A549 (cell line): ENCODE measurements around the gene GTPBP3. TPM values are rescaled to one million over a fixed set of nuclear protein-coding genes. Genes with fewer than 3 reads are reported as not detected.

Experiments
- ATAC-seq, 2 experiments: fragments of 200-7000 bp in 1 of 2; fragments of >200 bp in 1 of 2; cut with Nextera tagmentation in 1 of 2; cut with Tn5 transposase in 1 of 2; 3 replicates each; pipeline versions ENCODE4 v1.8.0 to v1.9.1; 2018 to 2020; ENCODE audit warnings: mild to moderate bottlenecking in 1 of 2, moderate library complexity in 1 of 2
- CTCF ChIA-PET: fragments of 300-600 bp; sonication (Branson Sonifier 250); formaldehyde crosslinking; extraction: SDS; loops from one replicate; lab custom pipeline; 2021; ENCODE audit warnings: antibody characterized with exemption, inconsistent platforms; lab: Yijun Ruan, JAX
- POLR2A ChIA-PET: fragments of 350-600 bp; formaldehyde crosslinking; extraction: SDS; loops from one replicate; lab custom pipeline; 2021; ENCODE audit warnings: antibody characterized with exemption, inconsistent platforms; lab: Yijun Ruan, JAX
- DNase-seq, 2 experiments: peaks; one replicate each; pipeline versions ENCODE4 v3.0.0 to v3.0.0-alpha.2; 2011 to 2016; ENCODE audit warnings: low read depth in 1 of 2, low spot score in 1 of 2
- FAIRE-seq: peaks from 2 replicates; lab custom pipeline; 2011; peaks lifted over from hg19 to GRCh38; lab: Jason Lieb, UNC
- H3K27ac ChIP-seq, 2 experiments: fragments of >200 bp; sonication (Bioruptor Twin); formaldehyde crosslinking; 3 replicates each; pipeline ENCODE4 v1.5.1; 2016 to 2017
- H3K4me1 ChIP-seq: fragments of >200 bp; sonication (Bioruptor Twin); formaldehyde crosslinking; 3 replicates; pipeline ENCODE4 v1.6.1; 2016
- H3K4me2 ChIP-seq: fragments of >200 bp; sonication (Bioruptor Twin); formaldehyde crosslinking; 3 replicates; pipeline ENCODE4 v1.6.1; 2016
- H3K4me3 ChIP-seq: fragments of >200 bp; sonication (Bioruptor Twin); formaldehyde crosslinking; 3 replicates; pipeline ENCODE4 v1.5.1; 2016
- H3K9me3 ChIP-seq: fragments of >200 bp; sonication (Bioruptor Twin); formaldehyde crosslinking; 3 replicates; pipeline ENCODE4 v1.6.1; 2016
- CBX2 ChIP-seq: fragments of 200-600 bp; sonication (generic); IDR thresholded peaks from 2 replicates; pipeline ENCODE4 v1.6.1; 2016; ENCODE audit warnings: low read depth, mild to moderate bottlenecking, borderline replicate concordance
- CBX8 ChIP-seq: fragments of 200-600 bp; sonication (generic); IDR thresholded peaks from 2 replicates; pipeline ENCODE4 v1.6.1; 2016
- CEBPB ChIP-seq, 2 experiments: fragments of >200 bp in 1 of 2; sonication (Bioruptor Twin) in 1 of 2; formaldehyde crosslinking in 1 of 2; IDR thresholded peaks; 2 replicates each; pipeline ENCODE4 v1.6.1; 2012 to 2016
- CHD2 ChIP-seq: fragments of 150-350 bp; IDR thresholded peaks from 2 replicates; pipeline ENCODE4 v1.6.1; 2014; ENCODE audit warnings: low read length; ENCODE audit not compliant: partially characterized antibody
- CHD4 ChIP-seq: fragments of 200-600 bp; sonication (generic); IDR thresholded peaks from 2 replicates; pipeline ENCODE4 v1.6.1; 2016; ENCODE audit warnings: antibody characterized with exemption, mild to moderate bottlenecking, borderline replicate concordance
- EHF ChIP-seq: fragments of 250-450 bp; sonication (Bioruptor Pico); IDR thresholded peaks from 2 replicates; pipeline ENCODE4 v1.5.0; 2020; ENCODE audit warnings: mild to moderate bottlenecking
- EP300 ChIP-seq, 2 experiments: fragments of >200 bp; sonication (Bioruptor Twin); formaldehyde crosslinking; IDR thresholded peaks; 2 replicates in 1 of 2; 3 replicates in 1 of 2; pipeline ENCODE4 v1.6.1; 2016 to 2017
- ESRRA ChIP-seq: fragments of 150-350 bp; IDR thresholded peaks from 2 replicates; pipeline ENCODE4 v1.6.1; 2014; ENCODE audit warnings: mild to moderate bottlenecking, low read length, borderline replicate concordance
- FOSB ChIP-seq: fragments of 250-450 bp; sonication (Bioruptor Pico); IDR thresholded peaks from 2 replicates; pipeline ENCODE4 v1.5.0; 2020; ENCODE audit warnings: mild to moderate bottlenecking, moderate library complexity
- FOXS1 ChIP-seq: fragments of 250-450 bp; sonication (Bioruptor Pico); IDR thresholded peaks from 2 replicates; pipeline ENCODE4 v1.5.0; 2020; ENCODE audit warnings: mild to moderate bottlenecking, moderate library complexity
- HDAC2 ChIP-seq: fragments of 200-600 bp; sonication (generic); IDR thresholded peaks from 2 replicates; pipeline ENCODE4 v1.6.1; 2016
- HOXA7 ChIP-seq: fragments of 250-450 bp; sonication (Bioruptor Pico); IDR thresholded peaks from 2 replicates; pipeline ENCODE4 v1.5.0; 2020; ENCODE audit warnings: mild to moderate bottlenecking, moderate library complexity
- HOXB5 ChIP-seq: fragments of 250-450 bp; sonication (Bioruptor Pico); IDR thresholded peaks from 2 replicates; pipeline ENCODE4 v1.5.0; 2020; ENCODE audit warnings: mild to moderate bottlenecking, moderate library complexity
- JUN ChIP-seq, 2 experiments: fragments of >200 bp; sonication (Bioruptor Twin); formaldehyde crosslinking; IDR thresholded peaks; 2 replicates in 1 of 2; 3 replicates in 1 of 2; pipeline ENCODE4 v1.6.1; 2016 to 2017
- MAFK ChIP-seq: fragments of 450-650 bp; IDR thresholded peaks from 2 replicates; pipeline ENCODE4 v1.6.1; 2014; ENCODE audit not compliant: partially characterized antibody
- MAZ ChIP-seq: fragments of 150-350 bp; IDR thresholded peaks from 2 replicates; pipeline ENCODE4 v1.6.1; 2014; ENCODE audit warnings: antibody characterized with exemption, low read depth, low read length, borderline replicate concordance
- MYC ChIP-seq: IDR thresholded peaks from 2 replicates; pipeline ENCODE4 v1.6.1; 2012; ENCODE audit warnings: mild to moderate bottlenecking, inconsistent platforms, low read length, improper control_type of control experiment, borderline replicate concordance
- NR3C1 ChIP-seq: fragments of >200 bp; sonication (Bioruptor Twin); formaldehyde crosslinking; IDR thresholded peaks from 3 replicates; pipeline ENCODE4 v1.6.1; 2017
- PHF8 ChIP-seq: fragments of 200-600 bp; sonication (generic); IDR thresholded peaks from 2 replicates; pipeline ENCODE4 v1.6.1; 2016; ENCODE audit warnings: low read depth, mild to moderate bottlenecking, antibody characterized with exemption, moderate library complexity, borderline replicate concordance
- POLR2A ChIP-seq: IDR thresholded peaks from 2 replicates; pipeline ENCODE4 v1.6.1; 2012; ENCODE audit warnings: mild to moderate bottlenecking, low read length
- RARB ChIP-seq: fragments of 250-450 bp; sonication (Bioruptor Pico); IDR thresholded peaks from 2 replicates; pipeline ENCODE4 v1.8.0; 2021; ENCODE audit warnings: mild to moderate bottlenecking, moderate library complexity
- RFX5 ChIP-seq: fragments of 450-650 bp; IDR thresholded peaks from 2 replicates; pipeline ENCODE4 v1.7.1; 2014; ENCODE audit warnings: antibody characterized with exemption, mild to moderate bottlenecking, moderate library complexity
- RNF2 ChIP-seq: fragments of 200-600 bp; sonication (generic); IDR thresholded peaks from 2 replicates; pipeline ENCODE4 v1.6.1; 2016; ENCODE audit warnings: low read depth, mild to moderate bottlenecking, antibody characterized with exemption, moderate library complexity, borderline replicate concordance
- SREBF2 ChIP-seq: fragments of 450-650 bp; IDR thresholded peaks from 2 replicates; pipeline ENCODE4 v1.6.1; 2014; ENCODE audit warnings: mild to moderate bottlenecking, moderate library complexity
- TFCP2L1 ChIP-seq: fragments of 250-450 bp; sonication (Bioruptor Pico); IDR thresholded peaks from 2 replicates; pipeline ENCODE4 v1.5.0; 2021; ENCODE audit warnings: mild to moderate bottlenecking
- TP53 ChIP-seq: fragments of 250-450 bp; sonication (Bioruptor Pico); IDR thresholded peaks from 2 replicates; pipeline ENCODE4 v1.5.0; 2021; ENCODE audit warnings: mild to moderate bottlenecking, moderate library complexity
- ZC3H11A ChIP-seq: fragments of 450-650 bp; IDR thresholded peaks from 2 replicates; pipeline ENCODE4 v1.6.1; 2014; ENCODE audit warnings: antibody characterized with exemption, mild to moderate bottlenecking
- ZFP36 ChIP-seq: fragments of 450-650 bp; IDR thresholded peaks from 2 replicates; pipeline ENCODE4 v1.6.1; 2014; ENCODE audit warnings: borderline replicate concordance; ENCODE audit not compliant: partially characterized antibody
- ZNF302 ChIP-seq: fragments of 250-450 bp; sonication (Bioruptor Pico); IDR thresholded peaks from 2 replicates; pipeline ENCODE4 v1.9.0; 2021; ENCODE audit warnings: inconsistent platforms, mild to moderate bottlenecking, moderate library complexity
- WGBS: methylation state at CpG from one replicate; pipeline ENCODE4 v1.1.6; 2017; ENCODE audit errors: missing lambda C conversion rate; 5-methylcytosine and 5-hydroxymethylcytosine counted together
- polyA plus RNA-seq, 4 experiments: library from polyadenylated mRNA; depleted of rRNA in 3 of 4; stranded (reverse); fragments of >200 nt; fragmentation: RNase III in 1 of 4; extraction: RNeasy Plus Mini Kit Qiagen cat#74134 plus additional on column Dnase treatment in 1 of 4; gene quantifications; 2 replicates in 3 of 4; 3 replicates in 1 of 4; pipeline ENCODE4 v1.2.3, GENCODE V29; 2011 to 2017
- TF ChIP-seq, protein P1 (sequence below): fragments of >200 bp; sonication (Bioruptor Twin); formaldehyde crosslinking; IDR thresholded peaks from 2 replicates; pipeline ENCODE4 v1.6.1; 2016
- TF ChIP-seq, protein P2 (sequence below): IDR thresholded peaks from 2 replicates; pipeline ENCODE4 v1.6.1; 2012; ENCODE audit warnings: low read depth, borderline replicate concordance
- TF ChIP-seq, protein P3 (sequence below): fragments of 450-650 bp; IDR thresholded peaks from 2 replicates; pipeline ENCODE4 v1.6.1; 2014; ENCODE audit warnings: antibody characterized with exemption
- TF ChIP-seq, protein P4 (sequence below): fragments of 250-450 bp; sonication (Bioruptor Pico); IDR thresholded peaks from 2 replicates; pipeline ENCODE4 v1.5.0; 2020; ENCODE audit warnings: low read depth, mild to moderate bottlenecking, moderate library complexity
- TF ChIP-seq, protein P5 (sequence below): fragments of 150-350 bp; IDR thresholded peaks from 2 replicates; pipeline ENCODE4 v1.6.1; 2014; ENCODE audit warnings: low read depth, mild to moderate bottlenecking, low read length

Gene GTPBP3
- polyA plus RNA-seq, 2 of the 4 experiments (the other 2 are of a cell fraction), result 10.6 to 19.3 TPM

DNA sequence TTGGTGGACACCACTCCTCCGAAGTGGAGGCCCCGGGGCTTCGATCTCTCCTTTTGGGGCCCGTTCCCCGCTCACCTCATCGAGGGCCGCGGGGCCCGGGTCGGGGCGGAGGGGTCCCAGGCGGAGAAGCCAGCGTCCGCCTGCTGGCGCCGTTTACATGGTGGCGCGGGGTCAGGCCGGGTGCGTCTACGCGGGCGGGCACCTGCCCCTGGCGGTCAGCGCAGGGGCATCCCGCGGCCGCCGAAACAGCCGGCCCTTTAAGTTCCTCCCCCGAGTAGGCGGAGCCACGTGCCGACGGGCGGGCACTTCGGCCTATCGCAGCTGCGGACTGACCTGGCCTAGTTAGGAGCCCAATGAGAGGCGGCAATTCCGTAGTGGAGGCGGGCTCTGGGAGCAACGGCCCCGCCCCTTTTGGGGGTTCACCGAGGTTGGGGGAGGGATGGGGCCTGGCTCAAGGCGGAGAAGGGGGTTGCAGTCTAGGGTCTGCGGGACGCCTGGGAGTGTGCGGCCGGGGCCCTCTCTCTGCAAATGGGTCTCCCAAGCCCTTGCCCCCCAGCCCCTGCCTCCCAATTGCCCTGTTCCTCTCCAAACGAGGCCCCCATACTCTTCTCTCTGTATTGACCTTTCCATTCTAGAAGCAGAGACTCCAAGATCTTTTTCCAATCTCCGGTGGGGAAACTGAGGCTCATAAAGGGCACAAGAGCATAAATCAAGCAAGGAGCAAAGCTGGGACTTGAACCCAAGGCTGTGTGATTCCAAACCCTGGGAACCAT is 34.0 kb upstream of the GTPBP3 start, which contains the start of gene ABHD8 (continued):
- TF ChIP-seq TFCP2L1 (CRISPR knock-in tag), result no peak
- no peak for TF ChIP-seq HDAC2
- no peak for TF ChIP-seq SREBF2
- TF ChIP-seq FOXS1 (CRISPR knock-in tag), result no peak
- TF ChIP-seq HOXA7 (CRISPR knock-in tag), result no peak
- TF ChIP-seq, protein P1, sequence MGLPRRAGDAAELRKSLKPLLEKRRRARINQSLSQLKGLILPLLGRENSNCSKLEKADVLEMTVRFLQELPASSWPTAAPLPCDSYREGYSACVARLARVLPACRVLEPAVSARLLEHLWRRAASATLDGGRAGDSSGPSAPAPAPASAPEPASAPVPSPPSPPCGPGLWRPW, result no peak
- 0 out of 5 replicates have a peak, but pooled peaks of 1 of the 2 experiments have one; percentile 30 for TF ChIP-seq JUN (IDR thresholded peaks at IDR 0.05)
- no peak for TF ChIP-seq TP53 (CRISPR knock-in tag)
- TF ChIP-seq PHF8, result no peak
- no peak for TF ChIP-seq CHD4
- no peak for TF ChIP-seq ZNF302
- no peak for TF ChIP-seq MAZ
- no peak for TF ChIP-seq EHF
- no peak for TF ChIP-seq ZC3H11A
- TF ChIP-seq EP300 (IDR thresholded peaks at IDR 0.05), result no peak
- no peak for TF ChIP-seq ESRRA
- peak; percentile 43 for TF ChIP-seq POLR2A
- TF ChIP-seq MAFK, result no peak
- TF ChIP-seq, protein P2, sequence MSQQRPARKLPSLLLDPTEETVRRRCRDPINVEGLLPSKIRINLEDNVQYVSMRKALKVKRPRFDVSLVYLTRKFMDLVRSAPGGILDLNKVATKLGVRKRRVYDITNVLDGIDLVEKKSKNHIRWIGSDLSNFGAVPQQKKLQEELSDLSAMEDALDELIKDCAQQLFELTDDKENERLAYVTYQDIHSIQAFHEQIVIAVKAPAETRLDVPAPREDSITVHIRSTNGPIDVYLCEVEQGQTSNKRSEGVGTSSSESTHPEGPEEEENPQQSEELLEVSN, result no peak
- no peak for TF ChIP-seq CHD2
- TF ChIP-seq MYC, result no peak
- TF ChIP-seq CEBPB (IDR thresholded peaks at IDR 0.05), result no peak
- TF ChIP-seq, protein P3, sequence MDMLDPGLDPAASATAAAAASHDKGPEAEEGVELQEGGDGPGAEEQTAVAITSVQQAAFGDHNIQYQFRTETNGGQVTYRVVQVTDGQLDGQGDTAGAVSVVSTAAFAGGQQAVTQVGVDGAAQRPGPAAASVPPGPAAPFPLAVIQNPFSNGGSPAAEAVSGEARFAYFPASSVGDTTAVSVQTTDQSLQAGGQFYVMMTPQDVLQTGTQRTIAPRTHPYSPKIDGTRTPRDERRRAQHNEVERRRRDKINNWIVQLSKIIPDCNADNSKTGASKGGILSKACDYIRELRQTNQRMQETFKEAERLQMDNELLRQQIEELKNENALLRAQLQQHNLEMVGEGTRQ, result peak; percentile 62
- no peak for TF ChIP-seq HOXB5 (CRISPR knock-in tag)
- TF ChIP-seq CBX8, result no peak
- no peak for TF ChIP-seq RNF2
- no peak for TF ChIP-seq NR3C1

DNA sequence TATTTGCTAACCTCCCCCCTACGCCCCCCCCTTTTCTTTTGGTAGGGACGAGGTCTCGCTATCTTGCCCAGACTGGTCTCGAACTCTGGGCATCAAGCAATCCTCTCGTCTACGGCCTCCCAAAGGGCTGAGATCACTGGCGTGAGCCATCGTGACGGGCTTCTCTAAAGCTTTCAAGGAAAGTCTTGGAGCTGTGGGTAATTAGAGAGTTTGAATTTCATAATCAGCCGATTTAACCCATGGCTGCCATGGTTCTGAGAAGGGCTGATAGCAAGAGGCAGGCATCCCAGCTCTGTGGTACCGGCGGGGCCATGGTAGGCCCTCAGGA is 33.4 kb upstream of the GTPBP3 start:
- CTCF ChIA-PET, result interaction anchor here (0.8 to 8.7 kb wide), 3 partner anchors 10 to 82 kb away, joined by 5 to 98 read pairs (median 8); no protein-coding TSS in a partner anchor
- H3K4me3 ChIP-seq, result no peak overlapping the region
- no peak for TF ChIP-seq RFX5
- TF ChIP-seq CBX2, result no peak
- no peak for TF ChIP-seq RARB (CRISPR knock-in tag)
- no peak for TF ChIP-seq ZFP36
- TF ChIP-seq TP53 (CRISPR knock-in tag), result no peak
- TF ChIP-seq, protein P3, result no peak
- TF ChIP-seq POLR2A, result no peak
- no peak for TF ChIP-seq FOSB
- no peak for TF ChIP-seq NR3C1
- TF ChIP-seq, protein P4, sequence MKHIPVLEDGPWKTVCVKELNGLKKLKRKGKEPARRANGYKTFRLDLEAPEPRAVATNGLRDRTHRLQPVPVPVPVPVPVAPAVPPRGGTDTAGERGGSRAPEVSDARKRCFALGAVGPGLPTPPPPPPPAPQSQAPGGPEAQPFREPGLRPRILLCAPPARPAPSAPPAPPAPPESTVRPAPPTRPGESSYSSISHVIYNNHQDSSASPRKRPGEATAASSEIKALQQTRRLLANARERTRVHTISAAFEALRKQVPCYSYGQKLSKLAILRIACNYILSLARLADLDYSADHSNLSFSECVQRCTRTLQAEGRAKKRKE (CRISPR knock-in tag), result no peak
- TF ChIP-seq, protein P5, sequence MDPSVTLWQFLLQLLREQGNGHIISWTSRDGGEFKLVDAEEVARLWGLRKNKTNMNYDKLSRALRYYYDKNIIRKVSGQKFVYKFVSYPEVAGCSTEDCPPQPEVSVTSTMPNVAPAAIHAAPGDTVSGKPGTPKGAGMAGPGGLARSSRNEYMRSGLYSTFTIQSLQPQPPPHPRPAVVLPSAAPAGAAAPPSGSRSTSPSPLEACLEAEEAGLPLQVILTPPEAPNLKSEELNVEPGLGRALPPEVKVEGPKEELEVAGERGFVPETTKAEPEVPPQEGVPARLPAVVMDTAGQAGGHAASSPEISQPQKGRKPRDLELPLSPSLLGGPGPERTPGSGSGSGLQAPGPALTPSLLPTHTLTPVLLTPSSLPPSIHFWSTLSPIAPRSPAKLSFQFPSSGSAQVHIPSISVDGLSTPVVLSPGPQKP, result no peak
- TF ChIP-seq, all 56 proteins: peak for 0
- DNase-seq (no peak), ATAC-seq (no peak), FAIRE-seq (no peak)
- H3K4me1 ChIP-seq, result peaks cover 28% of the 10 kb centered on the region
- 84% methylated on average over 10 of the region's 12 CpGs for WGBS
- peak overlapping the region; percentile 62 to 87 for H3K27ac ChIP-seq
- H3K4me2 ChIP-seq, result peak overlapping the region; percentile 93
- POLR2A ChIA-PET, result interaction anchor here (1.9 kb wide), 1 partner anchor 11 kb away, joined by 15 read pairs; no protein-coding TSS in a partner anchor
- H3K9me3 ChIP-seq, result no peaks in the 10 kb centered on the region
